HG03108 (cell line): ENCODE measurements around the gene GPS1.

Source experiments
- ATAC-seq: cut with Tn5 transposase; IDR thresholded peaks from one replicate; pipeline ENCODE4 v1.9.1; 2021; ENCODE audit warnings: moderate library complexity; ENCODE audit not compliant: unreplicated experiment

The GPS1 gene

DNA sequence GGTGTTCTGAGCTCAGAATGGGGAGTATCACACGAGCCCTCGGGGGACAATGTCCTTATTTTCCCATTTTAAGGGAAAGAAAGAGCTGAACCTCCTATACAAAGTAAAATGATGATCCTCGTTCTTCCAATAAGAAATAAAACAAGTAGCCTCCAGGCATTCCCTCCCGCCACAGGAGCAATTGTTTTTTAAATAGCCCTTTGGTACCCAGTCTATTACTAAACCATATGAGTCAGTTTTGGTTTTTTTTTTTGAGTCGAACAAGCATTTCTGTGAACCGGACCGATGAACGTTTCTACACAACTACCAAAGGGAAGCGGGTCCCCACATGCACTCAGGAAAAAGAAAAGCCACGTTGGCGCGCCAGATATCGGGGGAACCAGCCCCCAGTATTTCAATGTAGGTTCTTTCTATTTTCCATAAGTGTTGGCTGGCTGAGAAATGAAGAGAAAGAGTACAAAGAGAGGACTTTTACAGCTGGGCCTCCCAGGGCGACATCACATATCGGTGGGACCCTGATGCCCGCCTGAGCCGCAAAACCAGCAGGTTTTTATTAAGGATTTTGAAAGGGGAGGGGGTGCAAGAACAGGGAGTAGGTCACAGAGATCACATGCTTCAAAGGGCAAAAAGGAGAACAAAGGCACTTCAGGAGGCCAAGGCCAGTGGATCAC, 10.4 kb upstream of the GPS1 start:
- ATAC-seq: no peak

DNA sequence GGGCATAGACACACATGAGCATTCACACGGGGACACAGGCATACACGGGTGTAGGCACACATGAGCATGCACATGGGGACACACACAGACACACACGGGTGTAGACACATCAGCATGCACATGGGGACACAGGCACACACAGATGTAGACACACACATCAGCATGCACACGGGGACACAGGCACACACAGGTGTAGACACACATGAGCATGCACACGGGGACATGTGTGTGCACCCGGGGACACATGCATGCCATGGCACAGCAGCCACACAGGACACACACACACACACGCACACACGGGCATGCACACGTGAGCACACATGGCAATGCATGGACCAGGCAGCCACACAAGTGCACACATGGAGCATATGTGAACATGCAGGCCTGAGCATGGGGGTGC, 9.0 kb upstream of the GPS1 start:
- no peak for ATAC-seq

DNA sequence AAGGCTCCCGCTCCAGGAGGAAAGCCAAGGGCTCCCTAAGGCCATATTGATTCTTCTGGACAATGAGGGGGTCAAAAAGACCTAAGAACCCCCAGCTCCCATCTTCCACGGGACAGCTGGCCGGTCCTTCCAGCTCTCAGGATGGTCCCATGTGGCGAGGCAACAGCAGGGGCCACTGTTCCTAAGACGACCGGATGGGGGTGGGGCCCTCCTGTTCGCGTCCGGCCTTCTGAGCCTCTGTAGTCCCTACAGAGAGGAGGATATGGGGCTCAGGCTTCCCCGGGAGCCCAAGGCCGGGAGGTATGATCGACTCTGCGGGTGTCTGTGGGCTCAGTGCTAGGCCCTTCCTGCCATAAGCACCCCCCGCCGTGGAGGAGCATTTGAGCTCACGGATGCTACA, 8.2 kb upstream of the GPS1 start:
- ATAC-seq: no peak

DNA sequence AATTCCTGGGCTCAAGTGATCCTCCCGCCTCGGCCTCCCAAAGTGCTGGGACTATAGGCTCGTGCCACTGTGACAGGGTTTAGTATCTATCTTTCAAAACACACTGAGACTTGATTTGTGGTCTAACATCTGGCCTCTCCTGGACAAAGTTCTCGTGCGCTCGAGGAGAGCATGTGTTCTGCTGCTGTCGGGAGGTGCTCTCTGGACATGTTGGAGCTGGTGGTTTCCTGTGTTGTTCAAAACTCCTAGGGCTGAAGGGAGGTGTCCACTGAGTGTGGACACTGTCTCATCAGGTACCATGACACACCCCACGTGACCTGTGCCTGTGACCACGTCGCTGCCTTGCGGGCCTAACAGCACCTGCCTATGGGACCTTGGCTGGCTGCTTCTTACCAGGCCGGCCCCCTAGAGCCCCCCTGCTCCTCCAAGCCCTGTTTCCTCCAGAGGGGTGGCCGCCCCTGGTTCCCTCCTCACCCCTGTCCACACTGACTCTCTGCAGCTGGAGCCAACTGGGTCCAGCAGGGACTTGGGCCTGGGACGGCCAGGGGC, 5.7 kb upstream of the GPS1 start:
- no peak for ATAC-seq

DNA sequence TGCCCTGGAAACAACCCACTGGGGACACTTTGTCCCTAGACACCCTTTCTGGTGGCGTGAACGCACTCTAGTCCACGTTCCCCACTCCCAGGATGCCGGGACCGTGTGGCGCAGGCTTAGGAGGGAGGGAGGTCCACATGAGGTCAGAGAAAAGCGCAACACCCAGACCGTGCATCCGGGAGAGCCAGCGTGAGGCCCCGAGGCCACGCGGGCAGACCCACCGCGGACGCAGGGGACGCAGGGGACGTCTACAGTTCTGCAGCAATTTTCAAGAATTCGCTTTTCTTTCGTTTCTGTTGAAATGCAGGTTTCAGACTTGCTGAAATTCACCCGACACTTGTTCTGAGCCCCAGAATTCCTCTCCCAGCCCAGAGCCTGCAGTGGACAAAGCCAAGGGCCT, 4.8 kb upstream of the GPS1 start:
- no peak for ATAC-seq

DNA sequence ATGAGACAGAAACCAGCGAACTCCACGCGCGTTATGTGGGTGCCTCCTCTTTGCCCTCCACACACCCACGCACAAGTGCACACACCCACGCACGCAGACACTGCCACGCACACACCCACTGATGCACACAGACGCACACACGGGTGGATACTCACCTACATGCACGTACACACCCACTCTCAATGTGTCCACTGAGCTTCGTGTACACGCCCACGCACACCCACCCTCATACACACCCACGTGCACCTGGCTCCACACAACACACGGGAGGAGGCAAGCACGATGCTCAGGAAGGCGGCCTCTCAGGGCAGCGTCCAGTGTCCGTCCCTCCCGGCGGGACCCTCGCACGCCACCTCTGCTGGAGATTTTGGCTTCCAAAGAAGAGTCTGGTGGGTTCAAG, 4.3 kb upstream of the GPS1 start:
- ATAC-seq: no peak

DNA sequence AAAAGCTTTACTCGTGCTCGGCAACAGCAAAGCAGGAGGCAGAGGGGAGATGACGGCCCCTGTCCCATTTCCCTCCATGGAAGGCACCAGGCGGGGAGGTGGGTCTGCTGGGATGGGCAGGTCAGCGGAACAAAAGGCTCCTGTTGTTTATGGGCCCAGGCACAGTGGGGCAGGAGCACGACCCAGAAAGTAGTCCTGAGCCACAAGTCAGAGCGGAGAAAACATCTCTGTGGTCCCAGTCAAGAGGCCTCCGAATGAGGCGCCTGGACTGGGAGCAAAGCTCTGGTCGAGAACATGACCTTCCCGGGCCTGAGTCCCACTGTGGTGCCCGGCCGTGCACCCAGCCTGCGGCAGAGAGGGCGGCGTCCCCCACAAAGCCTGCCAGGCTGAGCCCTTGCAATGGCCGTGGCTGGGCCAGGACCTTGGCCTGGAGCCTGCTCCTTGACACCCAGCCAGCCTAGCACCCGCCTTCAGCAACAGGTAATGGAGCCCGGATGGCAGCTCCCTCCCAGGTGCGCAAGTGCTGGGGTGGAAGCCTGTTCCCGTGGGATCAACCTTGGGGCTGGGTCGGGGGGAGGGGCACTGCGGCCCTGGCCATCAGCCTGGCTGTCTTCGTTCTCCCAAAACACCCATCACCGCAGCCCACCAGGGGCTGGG, 3.7 kb upstream of the GPS1 start:
- no peak for ATAC-seq

DNA sequence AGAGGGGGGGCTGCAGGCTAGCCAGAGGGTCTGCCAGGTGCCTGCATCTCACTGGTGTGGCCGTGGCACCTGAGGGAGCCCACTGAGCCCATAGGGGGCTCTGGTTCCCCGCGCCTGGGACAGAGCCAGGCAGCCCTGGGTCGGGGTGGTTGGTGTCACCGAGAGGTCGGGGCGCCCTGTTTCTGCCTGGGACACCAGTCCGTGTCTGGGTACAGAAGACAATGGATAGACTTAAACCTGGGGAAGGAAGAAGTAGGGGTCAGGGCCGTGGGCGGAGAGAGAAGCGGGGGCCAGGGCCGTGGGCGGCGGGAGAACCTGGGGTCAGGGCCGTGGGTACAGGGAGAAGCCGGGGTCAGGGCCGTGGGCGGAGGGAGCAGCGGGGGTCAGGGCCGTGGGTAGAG, 3.1 kb upstream of the GPS1 start:
- ATAC-seq: no peak

DNA sequence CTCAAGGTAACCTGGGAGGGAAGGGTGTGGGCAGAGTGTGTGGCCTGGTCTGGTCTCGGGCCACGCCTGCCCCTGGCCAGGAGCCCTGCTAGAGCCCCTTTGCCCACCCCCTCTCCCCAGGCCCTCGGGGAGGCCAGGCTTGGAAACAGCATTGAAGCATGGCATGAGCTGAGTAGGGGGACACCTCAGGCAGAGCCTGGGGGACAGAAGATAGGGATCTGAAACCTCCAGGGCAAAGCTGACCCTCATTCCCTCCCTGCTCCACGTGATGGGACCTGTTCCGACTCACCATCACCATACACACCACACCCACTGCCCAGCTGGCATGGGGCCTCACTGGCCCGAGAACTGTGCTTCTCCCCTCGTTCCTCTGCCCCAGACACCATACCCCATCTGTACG, 2.6 kb upstream of the GPS1 start:
- no peak for ATAC-seq

DNA sequence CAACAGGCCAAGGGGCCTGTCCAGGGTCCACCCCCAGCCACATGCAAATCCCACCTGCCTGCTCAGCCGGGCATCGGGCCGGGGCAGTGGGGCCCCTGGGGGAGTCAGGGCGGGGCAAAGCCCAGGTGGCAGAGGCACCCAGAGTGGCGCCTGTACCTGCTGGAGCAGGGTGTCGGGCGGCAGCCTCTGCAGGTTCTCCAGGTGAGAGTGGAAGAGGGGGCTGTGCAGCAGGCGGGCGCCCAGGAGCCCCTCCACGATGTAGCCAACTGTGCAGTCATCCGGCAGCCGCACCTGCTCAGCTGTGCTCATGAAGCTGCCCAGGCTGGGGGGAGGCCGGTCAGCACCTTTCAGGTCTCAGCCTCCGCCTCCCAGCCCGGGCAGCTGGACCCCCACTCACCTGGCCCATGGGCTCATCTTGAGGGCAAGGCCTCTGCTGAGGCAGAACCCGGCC, 2.2 kb upstream of the GPS1 start:
- ATAC-seq: no peak

DNA sequence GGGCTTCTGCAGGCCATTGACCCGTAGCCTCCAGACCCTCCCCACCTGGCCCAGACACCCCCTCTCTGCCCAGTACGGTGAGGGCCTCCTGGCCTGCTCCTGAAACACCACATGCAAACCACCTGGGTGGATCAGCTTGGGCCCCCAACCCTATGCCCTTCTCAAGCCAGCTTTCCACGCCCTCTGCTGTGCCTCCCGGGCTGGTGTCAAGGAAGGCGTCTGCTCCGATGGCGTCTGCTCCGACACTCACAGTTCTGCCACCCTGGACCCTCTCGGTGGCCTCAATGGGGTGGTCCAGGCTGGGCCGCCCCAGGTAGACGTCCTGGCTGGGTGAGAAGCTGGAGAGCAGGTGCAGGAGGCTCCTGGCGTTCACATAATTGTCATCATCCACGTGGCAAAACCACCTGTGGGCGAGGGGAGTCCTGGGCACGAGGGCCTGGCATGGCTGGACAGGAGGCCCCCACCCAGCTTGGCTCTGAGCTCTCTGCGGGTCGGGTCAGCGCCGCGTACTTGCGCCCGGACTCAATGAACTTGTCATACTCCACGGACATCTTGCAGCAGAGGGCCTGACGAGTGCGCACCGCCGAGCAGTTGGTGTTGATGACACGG, 1.4 kb upstream of the GPS1 start:
- no peak for ATAC-seq

DNA sequence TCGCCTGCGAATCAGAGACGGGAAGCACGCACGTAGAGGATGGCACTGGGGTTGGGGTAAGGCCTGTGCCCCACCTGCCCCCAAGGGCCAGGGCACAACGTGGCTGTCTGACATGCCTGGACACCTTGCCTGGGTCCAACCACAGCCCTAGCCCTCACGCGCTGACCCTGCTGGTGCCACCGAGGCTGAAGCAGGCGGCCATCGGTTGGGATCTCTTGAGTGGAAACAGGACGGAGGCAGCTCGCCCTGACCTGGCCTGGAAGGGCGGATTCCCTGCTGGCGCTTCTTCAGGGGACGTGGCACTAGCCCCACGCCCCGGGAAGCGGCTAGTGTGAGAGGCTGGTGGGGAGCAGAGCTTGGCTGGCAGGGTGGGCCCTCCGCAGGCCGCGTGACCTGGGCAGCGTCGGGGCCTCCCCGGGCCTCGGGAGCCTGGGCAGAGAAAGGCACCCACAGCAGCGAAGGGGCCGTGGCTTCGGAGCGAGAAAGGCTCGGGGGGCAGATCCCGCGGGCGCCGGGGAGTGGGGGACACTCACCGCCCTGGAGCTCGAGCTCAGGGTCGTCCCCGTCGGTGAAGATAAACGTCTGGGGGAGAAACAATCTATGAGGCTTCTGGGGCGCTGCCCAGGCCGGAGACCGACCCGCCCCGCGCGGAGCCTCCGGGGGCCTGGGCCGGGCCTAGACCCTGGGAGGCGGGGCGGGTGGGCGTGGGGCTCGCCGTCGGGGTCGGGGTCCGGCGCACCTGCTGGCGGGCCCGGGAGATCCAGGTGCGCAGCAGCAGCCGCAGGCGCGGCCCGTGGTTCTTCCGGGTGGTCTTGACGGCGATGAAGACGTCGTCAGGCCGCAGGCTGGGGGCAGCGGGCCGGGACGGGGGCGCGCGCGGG, 697 bp upstream of the GPS1 start:
- ATAC-seq: no peak

DNA sequence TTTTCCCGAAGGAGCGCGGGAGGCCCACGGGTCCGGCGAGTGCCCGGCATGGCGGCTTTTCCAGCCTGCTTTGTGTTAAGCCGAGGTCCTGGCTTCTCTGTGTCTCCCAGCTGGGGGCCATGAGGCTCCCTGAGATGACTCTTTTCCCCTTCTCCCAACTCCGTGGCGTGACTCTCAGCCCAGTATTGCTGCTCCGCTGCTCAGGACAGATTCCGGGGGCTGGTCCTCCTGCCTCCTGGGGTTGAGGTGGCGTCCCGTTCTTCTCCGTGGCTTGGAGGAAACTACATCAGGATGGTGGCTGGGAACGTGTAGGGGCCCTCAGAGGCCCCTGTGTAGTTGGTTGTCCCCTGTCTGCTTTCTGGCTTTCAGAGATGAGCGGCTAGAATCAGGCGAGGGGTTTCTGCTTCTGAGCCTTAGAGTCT, 951 bp downstream of the GPS1 start:
- no peak for ATAC-seq

DNA sequence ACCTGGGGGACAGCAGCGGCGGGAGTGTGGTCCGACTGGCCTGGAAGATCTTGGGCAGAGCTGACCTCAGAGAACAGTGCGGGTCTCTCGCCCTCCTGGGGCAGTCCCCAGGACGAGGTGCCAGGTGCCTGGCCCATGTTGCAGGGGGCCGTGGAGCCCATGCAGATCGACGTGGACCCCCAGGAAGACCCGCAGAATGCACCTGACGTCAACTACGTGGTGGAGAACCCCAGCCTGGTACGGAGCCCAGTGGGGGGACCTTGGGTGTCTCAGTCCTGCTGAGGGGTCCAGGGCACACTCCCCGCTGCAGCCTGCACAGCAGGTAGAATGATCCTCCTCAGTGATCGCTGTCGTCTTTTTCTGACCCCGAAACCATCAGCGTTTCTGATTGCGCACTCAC, 1.4 kb downstream of the GPS1 start:
- no peak for ATAC-seq

DNA sequence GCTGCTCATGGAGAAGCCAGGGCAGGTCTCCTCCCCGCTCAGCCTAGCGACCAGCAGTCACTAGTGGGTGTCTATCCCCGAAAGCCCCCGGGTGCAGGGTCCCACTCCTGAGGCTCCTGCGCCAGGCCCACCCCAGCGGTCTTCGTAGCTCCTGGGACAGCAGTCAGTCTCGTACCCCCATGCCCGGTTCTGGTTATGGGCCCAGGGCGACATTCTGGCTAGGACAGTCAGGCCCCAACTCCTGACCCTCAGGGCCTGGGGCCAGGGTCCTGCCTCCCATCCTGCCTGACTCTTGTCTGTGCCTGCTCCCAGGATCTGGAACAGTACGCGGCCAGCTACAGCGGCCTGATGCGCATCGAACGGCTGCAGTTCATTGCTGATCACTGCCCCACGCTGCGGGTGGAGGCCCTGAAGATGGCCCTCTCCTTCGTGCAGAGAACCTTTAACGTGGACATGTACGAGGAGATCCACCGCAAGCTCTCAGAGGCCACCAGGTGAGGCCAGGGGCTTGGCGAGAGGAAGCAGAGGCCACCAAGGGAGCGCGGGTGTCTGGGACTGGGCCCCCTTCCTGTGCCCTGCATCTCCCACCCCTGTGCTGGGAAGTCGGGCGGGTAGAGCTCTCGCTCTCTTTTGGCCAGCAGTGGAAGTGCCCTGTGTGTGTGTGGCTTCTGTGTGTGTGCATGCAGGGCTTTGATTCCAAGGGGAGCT, 2.0 kb downstream of the GPS1 start:
- ATAC-seq: no peak

DNA sequence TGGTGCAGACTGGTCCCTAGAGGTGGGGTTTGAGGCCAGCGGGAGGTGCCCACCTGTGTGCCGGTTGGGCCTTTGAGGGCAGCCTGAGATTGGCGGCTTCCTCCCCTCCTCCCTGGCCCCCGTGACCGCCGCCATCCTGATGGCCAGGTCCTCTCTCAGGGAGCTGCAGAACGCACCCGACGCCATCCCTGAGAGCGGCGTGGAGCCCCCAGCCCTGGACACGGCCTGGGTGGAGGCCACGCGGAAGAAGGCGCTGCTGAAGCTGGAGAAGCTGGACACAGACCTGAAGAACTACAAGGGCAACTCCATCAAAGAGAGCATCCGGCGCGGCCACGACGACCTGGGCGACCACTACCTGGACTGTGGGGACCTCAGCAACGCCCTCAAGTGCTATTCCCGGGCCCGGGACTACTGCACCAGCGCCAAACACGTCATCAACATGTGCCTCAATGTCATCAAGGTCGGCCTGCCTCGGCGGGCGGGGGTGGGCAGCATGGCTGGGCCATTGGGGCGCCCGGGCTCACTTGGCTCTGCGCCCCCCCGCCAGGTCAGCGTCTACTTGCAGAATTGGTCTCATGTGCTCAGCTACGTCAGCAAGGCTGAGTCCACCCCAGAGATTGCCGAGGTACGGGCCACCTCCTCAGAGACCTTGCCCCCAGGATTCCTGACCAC, 2.8 kb downstream of the GPS1 start:
- no peak for ATAC-seq

DNA sequence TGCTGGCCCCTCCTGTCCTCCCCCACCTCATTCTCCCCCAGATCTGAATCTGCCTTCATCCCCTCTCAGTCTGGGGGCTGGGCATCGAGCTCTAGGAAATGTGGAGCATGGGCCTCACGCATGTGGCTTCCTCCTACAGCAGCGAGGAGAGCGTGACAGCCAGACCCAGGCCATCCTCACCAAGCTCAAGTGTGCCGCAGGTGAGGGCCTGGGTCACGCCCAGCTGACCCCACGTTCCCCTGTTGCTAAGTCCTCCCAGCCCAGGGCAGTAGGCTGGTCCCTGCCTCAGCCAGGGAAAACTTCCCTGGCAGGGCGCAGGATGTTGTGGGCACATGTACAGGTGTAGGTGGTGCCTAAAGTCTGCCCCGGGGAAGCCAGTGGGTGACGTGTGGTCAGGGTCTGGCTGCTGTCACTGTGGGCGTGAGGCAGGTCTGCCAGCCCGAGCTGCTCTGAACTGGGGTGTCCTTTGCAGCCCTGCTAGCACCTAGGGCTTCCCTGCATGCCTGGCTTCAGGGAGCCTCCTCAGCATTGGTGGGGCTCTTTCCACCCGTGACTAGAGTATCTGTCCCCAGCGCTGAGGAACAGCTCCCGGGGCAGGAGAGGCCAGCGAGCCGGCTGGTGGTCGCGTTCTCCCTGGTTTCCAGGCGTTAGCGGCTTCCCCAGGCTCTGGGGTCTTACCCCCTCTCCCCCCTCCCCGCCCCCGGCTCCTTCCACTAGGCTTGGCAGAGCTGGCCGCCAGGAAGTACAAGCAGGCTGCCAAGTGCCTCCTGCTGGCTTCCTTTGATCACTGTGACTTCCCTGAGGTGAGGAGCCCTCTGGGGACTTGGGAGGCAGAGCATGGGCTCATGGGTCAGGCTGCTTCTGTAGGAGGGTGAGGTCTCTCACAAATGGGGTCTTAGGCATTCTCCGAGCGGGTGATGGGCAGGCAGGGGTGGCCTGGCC, 3.6 kb downstream of the GPS1 start:
- no peak for ATAC-seq

DNA sequence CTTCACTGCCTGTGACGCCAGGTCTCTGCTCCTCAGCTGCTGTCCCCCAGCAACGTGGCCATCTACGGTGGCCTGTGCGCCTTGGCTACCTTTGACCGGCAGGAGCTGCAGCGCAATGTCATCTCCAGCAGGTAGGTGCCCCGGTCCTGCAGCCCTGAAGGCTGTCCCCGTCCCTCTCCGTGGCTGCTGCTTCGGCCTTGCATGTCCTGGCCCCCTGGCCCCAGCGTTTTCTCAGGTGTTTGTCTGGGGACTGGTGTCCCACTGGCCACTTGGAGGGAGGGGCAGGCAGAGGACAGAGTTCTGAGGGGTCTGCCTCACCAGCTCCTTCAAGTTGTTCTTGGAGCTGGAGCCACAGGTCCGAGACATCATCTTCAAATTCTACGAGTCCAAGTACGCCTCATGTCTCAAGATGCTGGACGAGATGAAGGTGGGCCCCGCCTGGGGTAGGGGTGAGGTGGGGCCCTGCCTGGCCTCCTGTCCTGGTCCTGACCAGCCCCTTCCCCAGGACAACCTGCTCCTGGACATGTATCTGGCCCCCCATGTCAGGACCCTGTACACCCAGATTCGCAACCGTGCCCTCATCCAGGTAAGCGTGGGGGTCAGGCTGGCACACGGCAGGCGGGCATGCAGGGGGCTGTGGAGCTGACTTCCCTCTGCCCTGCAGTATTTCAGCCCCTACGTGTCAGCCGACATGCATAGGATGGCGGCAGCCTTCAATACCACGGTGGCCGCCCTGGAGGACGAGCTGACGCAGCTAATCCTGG, 4.4 kb downstream of the GPS1 start:
- no peak for ATAC-seq
